Jurkat, Clone E6-1 (cell line): ENCODE measurements around the gene AVPR1A.

Source experiments
- DNase-seq: peaks from one replicate; pipeline ENCODE4 v3.0.0-alpha.2; 2011; ENCODE audit warnings: low read depth, low spot score
- H3K4me3 ChIP-seq: 2 replicates; pipeline ENCODE4 v1.5.1; 2011; ENCODE audit warnings: mild to moderate bottlenecking, low read length, control low read depth, moderate library complexity

The AVPR1A gene

DNA sequence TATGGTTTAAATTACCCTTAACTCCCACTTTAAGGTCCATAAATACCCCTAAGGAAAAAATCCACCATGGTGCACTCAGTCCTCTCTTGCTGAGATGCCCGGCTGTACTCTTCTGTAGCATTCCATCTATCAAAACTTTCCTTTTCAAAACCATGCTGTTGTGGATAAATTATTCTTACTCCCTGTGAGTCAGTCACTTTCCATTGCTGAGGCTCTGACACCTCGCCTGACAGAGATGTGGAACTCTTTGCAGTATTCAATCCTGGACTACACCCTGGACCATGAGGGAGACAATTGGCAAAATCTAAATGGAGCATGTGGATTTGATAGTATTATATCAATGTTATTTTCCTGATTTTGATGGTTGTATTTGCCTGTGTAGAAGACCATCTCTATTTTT lies 49.1 kb downstream of the AVPR1A start:
- no peak overlapping the region for H3K4me3 ChIP-seq
- DNase-seq, result no peak

GRCh38 chr12:63098851-63099250 lies 52.1 kb downstream of the AVPR1A start:
- H3K4me3 ChIP-seq, result no peak overlapping the region
- no peak for DNase-seq

GRCh38 chr12:63095369-63095980 lies 55.5 kb downstream of the AVPR1A start:
- DNase-seq, result no peak
- no peak overlapping the region for H3K4me3 ChIP-seq

DNA sequence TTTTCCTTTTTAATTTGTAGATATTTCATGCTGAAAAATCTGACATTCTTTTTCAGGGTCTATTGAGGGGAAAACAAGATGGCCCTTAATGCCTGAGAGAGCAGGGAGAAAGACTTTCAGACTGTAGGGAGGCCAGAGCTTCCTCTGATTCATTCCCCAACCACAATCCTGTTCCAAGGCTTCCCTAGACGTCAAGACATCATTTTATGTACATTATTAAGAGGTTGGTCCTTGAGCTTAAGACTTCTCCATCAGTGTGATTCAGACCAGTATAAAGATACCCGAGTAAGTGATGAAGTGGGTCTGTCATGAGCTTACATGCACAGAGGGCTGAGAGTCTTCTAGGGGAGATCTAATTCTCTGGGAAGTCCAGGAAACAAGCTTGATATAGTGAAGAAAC lies 57.3 kb downstream of the AVPR1A start:
- DNase-seq, result no peak
- H3K4me3 ChIP-seq, result no peak overlapping the region

DNA sequence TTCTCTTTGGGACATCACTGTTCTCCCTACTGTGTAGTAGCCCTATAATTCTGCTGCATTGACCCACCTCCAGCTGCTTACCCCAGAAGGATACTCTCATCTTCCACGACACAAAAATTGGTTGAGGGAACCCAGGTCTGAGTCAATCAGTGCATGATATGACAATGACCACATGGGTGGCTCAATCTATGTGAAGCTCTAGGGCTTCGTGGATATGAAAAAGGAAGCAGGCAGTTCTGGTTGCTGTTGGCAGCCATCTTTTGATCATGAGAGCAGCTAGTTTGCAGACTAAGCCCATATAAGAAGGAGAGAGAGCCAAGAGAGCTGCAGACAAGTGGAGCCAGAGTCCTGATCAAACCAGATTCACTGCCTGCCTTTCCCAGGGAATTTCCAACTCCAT lies 57.9 kb downstream of the AVPR1A start:
- DNase-seq, result no peak
- H3K4me3 ChIP-seq, result no peak overlapping the region
